Stimulated activated CD4-positive, alpha-beta T cell treated with anti-CD3 and anti-CD28 coated beads, Interleukin-2, amount 100 ng/mL, for 4 hours (primary cell): Measurements from ENCODE around the gene GRAMD1A.
"Not testable (repeated sequence)": the region's sequence is repeated elsewhere in the genome, so short reads cannot be mapped to it uniquely, and the experiment has no call there.

Experiments used
- DNase-seq: peaks from one replicate; pipeline ENCODE4 v3.0.0-alpha.2; 2020; ENCODE audit warnings: low read depth

Gene GRAMD1A

GRCh38 chr19:34979819-34980640 is 20.1 kb upstream of the GRAMD1A start:
- DNase-seq = no peak

- no peak for DNase-seq
These were observed 17.8 kb upstream of the GRAMD1A start for GRCh38 chr19:34982275-34982674.

- DNase-seq = no peak
These were observed 16.3 kb upstream of the GRAMD1A start for GRCh38 chr19:34983786-34984185.

GRCh38 chr19:34984287-34984686 is 15.8 kb upstream of the GRAMD1A start:
- DNase-seq = no peak

GRCh38 chr19:34985249-34986022 is 14.7 kb upstream of the GRAMD1A start:
- no peak for DNase-seq

- DNase-seq = no peak
These were observed 12.0 kb upstream of the GRAMD1A start for GRCh38 chr19:34988119-34988518.

- no peak for DNase-seq
These were observed 10.8 kb upstream of the GRAMD1A start for GRCh38 chr19:34989298-34989697.

- no peak for DNase-seq
These were observed 9.4 kb upstream of the GRAMD1A start for GRCh38 chr19:34990578-34991192.

- DNase-seq = no peak
These were observed 8.4 kb upstream of the GRAMD1A start for GRCh38 chr19:34991542-34992333.

- not testable (repeated sequence) for DNase-seq
These were observed 7.5 kb upstream of the GRAMD1A start for GRCh38 chr19:34992582-34992981.

GRCh38 chr19:34994286-34994642 is 5.9 kb upstream of the GRAMD1A start:
- no peak for DNase-seq

GRCh38 chr19:34994643-34995541 is 5.2 kb upstream of the GRAMD1A start:
- DNase-seq = no peak

- no peak for DNase-seq
These were observed 4.6 kb upstream of the GRAMD1A start for GRCh38 chr19:34995551-34995950.

GRCh38 chr19:34997071-34997617 is 3.0 kb upstream of the GRAMD1A start:
- DNase-seq = no peak

GRCh38 chr19:34998224-34998623 is 1.9 kb upstream of the GRAMD1A start:
- not testable (repeated sequence) for DNase-seq

- no peak for DNase-seq
These were observed 1.2 kb upstream of the GRAMD1A start for GRCh38 chr19:34998777-34999497.

- DNase-seq = no peak
These were observed 169 bp downstream of the GRAMD1A start for GRCh38 chr19:35000338-35000646.

GRCh38 chr19:35000647-35001501 is 751 bp downstream of the GRAMD1A start:
- peak; percentile 35 for DNase-seq

- DNase-seq = no peak
These were observed 2.0 kb downstream of the GRAMD1A start for GRCh38 chr19:35002037-35002535.
